Neural cell (in vitro differentiated cells): ENCODE results near the gene PRR33. TPM values are rescaled to one million over a fixed set of nuclear protein-coding genes. Genes with fewer than 3 reads are reported as not detected.

Source experiments
- H2AFZ ChIP-seq: fragments of 200-600, 300-800 bp; sonication (generic), shearing (Covaris generic); 2 replicates; pipeline ENCODE4 v1.6.0; 2014; ENCODE audit warnings: low read depth, mild to moderate bottlenecking, antibody characterized with exemption, low read length, moderate library complexity
- H3F3A ChIP-seq: fragments of 200-600 bp; shearing (Covaris generic); 2 replicates; pipeline ENCODE4 v1.6.1; 2016; ENCODE audit warnings: mild to moderate bottlenecking, moderate library complexity, mixed read lengths, antibody characterized with exemption, low read length; ENCODE audit not compliant: insufficient read depth, poor library complexity, severe bottlenecking
- H3K27ac ChIP-seq: fragments of 200-600, 300-800 bp; sonication (generic), shearing (Covaris generic); 2 replicates; pipeline ENCODE4 v1.5.1; 2014; ENCODE audit warnings: mild to moderate bottlenecking, low read length, moderate library complexity
- H3K27me3 ChIP-seq: fragments of 300-800, 200-600 bp; sonication (generic), shearing (Covaris generic); 2 replicates; pipeline ENCODE4 v1.6.0; 2014; ENCODE audit warnings: mild to moderate bottlenecking, low read depth, low read length, moderate library complexity; ENCODE audit not compliant: insufficient read depth
- H3K36me3 ChIP-seq: fragments of 300-800, 200-600 bp; sonication (generic), shearing (Covaris generic); 2 replicates; pipeline ENCODE4 v1.5.1; 2014; ENCODE audit warnings: mild to moderate bottlenecking, antibody characterized with exemption, low read length, moderate library complexity; ENCODE audit not compliant: insufficient read depth
- H3K4me2 ChIP-seq: fragments of 300-800, 200-600 bp; sonication (generic), shearing (Covaris generic); 2 replicates; pipeline ENCODE4 v1.6.0; 2014; ENCODE audit warnings: mild to moderate bottlenecking, low read length
- H3K4me3 ChIP-seq: fragments of 300-800, 200-600 bp; sonication (generic), shearing (Covaris generic); 2 replicates; pipeline ENCODE4 v1.5.1; 2014; ENCODE audit warnings: mild to moderate bottlenecking, low read length, moderate library complexity
- H3K79me2 ChIP-seq: fragments of 200-600 bp; shearing (Covaris generic); replicated peaks from 2 replicates; pipeline ENCODE4 v1.6.0; 2014; ENCODE audit warnings: mild to moderate bottlenecking, low read length, moderate library complexity; ENCODE audit not compliant: insufficient read depth
- H3K9ac ChIP-seq: fragments of 300-800, 200-600 bp; sonication (generic), shearing (Covaris generic); 2 replicates; pipeline ENCODE4 v1.6.1; 2016; ENCODE audit warnings: mild to moderate bottlenecking, low read length, mixed read lengths
- H3K9me2 ChIP-seq: fragments of 200-600 bp; shearing (Covaris generic); 2 replicates; pipeline ENCODE4 v1.6.1; 2016; ENCODE audit warnings: mild to moderate bottlenecking, low read length, mixed read lengths; ENCODE audit not compliant: insufficient read depth
- H3K9me3 ChIP-seq: fragments of 200-600, 300-800 bp; sonication (generic), shearing (Covaris generic); 2 replicates; pipeline ENCODE4 v1.6.1; 2016; ENCODE audit warnings: mild to moderate bottlenecking, mixed run types, low read length, moderate library complexity, mixed read lengths
- H4K20me1 ChIP-seq: fragments of 200-600 bp; shearing (Covaris generic); 2 replicates; pipeline ENCODE4 v1.6.1; 2016; ENCODE audit warnings: mild to moderate bottlenecking, mixed run types; ENCODE audit not compliant: insufficient read depth
- CTCF ChIP-seq: fragments of 450-650 bp; IDR thresholded peaks from 2 replicates; pipeline ENCODE4 v1.5.1; 2014; ENCODE audit warnings: antibody characterized with exemption, mild to moderate bottlenecking, moderate library complexity; ENCODE audit not compliant: poor library complexity, severe bottlenecking
- EP300 ChIP-seq: fragments of 450-650 bp; conservative IDR thresholded peaks from 2 replicates; pipeline ENCODE4 v1.6.1; 2014; ENCODE audit warnings: antibody characterized with exemption, mild to moderate bottlenecking, moderate library complexity; ENCODE audit not compliant: poor library complexity, severe bottlenecking
- EZH2 ChIP-seq: fragments of 200-600, 300-800 bp; shearing (Covaris generic), sonication (generic); IDR thresholded peaks from 2 replicates; pipeline ENCODE4 v1.6.1; 2014; ENCODE audit warnings: antibody characterized with exemption, low read length, borderline replicate concordance, mild to moderate bottlenecking; ENCODE audit not compliant: insufficient read depth, poor library complexity, severe bottlenecking
- MXI1 ChIP-seq: fragments of 450-650 bp; conservative IDR thresholded peaks from 2 replicates; pipeline ENCODE4 v1.6.1; 2014; ENCODE audit warnings: antibody characterized with exemption, mild to moderate bottlenecking; ENCODE audit not compliant: poor library complexity, severe bottlenecking
- POLR2AphosphoS5 ChIP-seq: IDR thresholded peaks from 2 replicates; pipeline ENCODE4 v1.6.1; 2012
- RAD21 ChIP-seq: fragments of 450-650 bp; conservative IDR thresholded peaks from 2 replicates; pipeline ENCODE4 v1.6.1; 2014; ENCODE audit warnings: antibody characterized with exemption, mild to moderate bottlenecking, moderate library complexity
- REST ChIP-seq: IDR thresholded peaks from 2 replicates; pipeline ENCODE4 v1.6.1; 2012; ENCODE audit warnings: borderline replicate concordance
- SMC3 ChIP-seq: fragments of 450-650 bp; conservative IDR thresholded peaks from 2 replicates; pipeline ENCODE4 v1.6.1; 2014; ENCODE audit warnings: antibody characterized with exemption, mild to moderate bottlenecking, moderate library complexity; ENCODE audit not compliant: poor library complexity
- TAF1 ChIP-seq: IDR thresholded peaks from 2 replicates; pipeline ENCODE4 v1.6.1; 2012; ENCODE audit warnings: low read depth
- polyA plus RNA-seq: library from polyadenylated mRNA; depleted of rRNA; stranded (reverse); fragments of >200 nt; gene quantifications from 2 replicates; pipeline ENCODE4 v1.2.3, GENCODE V29; 2014

PRR33 gene
- polyA plus RNA-seq, 1 donor from 2014 or later: not detected

GRCh38 chr11:1844221-1845094, 47.2 kb downstream of the PRR33 start:
- Histone ChIP-seq H4K20me1 (no peaks in the 10 kb centered on the region), H3K79me2 (no peaks in the 10 kb centered on the region), H3K4me3 (no peak overlapping the region), H3K9ac (no peak overlapping the region), H3K4me2 (no peak overlapping the region), H3K27me3 (no peaks in the 10 kb centered on the region), H3K27ac (no peak overlapping the region), H3F3A (no peaks in the 10 kb centered on the region), H3K9me2 (no peaks in the 10 kb centered on the region), H2AFZ (no peak overlapping the region), H3K36me3 (no peaks in the 10 kb centered on the region), H3K9me3 (no peaks in the 10 kb centered on the region)
- TF ChIP-seq TAF1 (no peak), EZH2 (no peak), CTCF (no peak), MXI1 (no peak), SMC3 (no peak), RAD21 (no peak), POLR2AphosphoS5 (no peak), EP300 (no peak), REST (no peak)

- no peaks in the 10 kb centered on the region for H3K9me3 ChIP-seq
- no peaks in the 10 kb centered on the region for H3F3A ChIP-seq
- no peaks in the 10 kb centered on the region for H3K9me2 ChIP-seq
- H3K79me2 ChIP-seq: no peaks in the 10 kb centered on the region
- no peak overlapping the region for H2AFZ ChIP-seq
- no peak overlapping the region for H3K9ac ChIP-seq
- H3K4me2 ChIP-seq: no peak overlapping the region
- no peak for TF ChIP-seq RAD21
- TF ChIP-seq SMC3: no peak
- no peak for TF ChIP-seq TAF1
- TF ChIP-seq REST: no peak
- no peak for TF ChIP-seq EP300
- no peak for TF ChIP-seq EZH2
- TF ChIP-seq CTCF: no peak
- no peak for TF ChIP-seq MXI1
- no peak for TF ChIP-seq POLR2AphosphoS5
- H3K27ac ChIP-seq: no peak overlapping the region
- H3K36me3 ChIP-seq: no peaks in the 10 kb centered on the region
- no peak overlapping the region for H3K4me3 ChIP-seq
- no peaks in the 10 kb centered on the region for H4K20me1 ChIP-seq
- H3K27me3 ChIP-seq: no peaks in the 10 kb centered on the region
Observed at GRCh38 chr11:1843796-1844195, 47.9 kb downstream of the PRR33 start.
